NCI-H226 (cell line): ENCODE measurements around the gene MFN1.
A peak's percentile ranks its signal among the peaks of the same experiment; 100 is the strongest.
"Not testable (repeated sequence)": the region's sequence is repeated elsewhere in the genome, so short reads cannot be mapped to it uniquely, and the experiment has no call there.

Experiments used
- DNase-seq: peaks from one replicate; pipeline ENCODE4 v3.0.0-alpha.2; 2015

Gene MFN1

GRCh38 chr3:179347345-179348194, at the start of gene MFN1:
Gene MFN1, plus strand, starts transcription at chr3:179347709. Its CDS starts 1,143 bp downstream, at chr3:179348852.
- peak; percentile 94 for DNase-seq

- no peak for DNase-seq
Observed at GRCh38 chr3:179297971-179298725, 49.4 kb upstream of the MFN1 start.

- DNase-seq: no peak
Observed at GRCh38 chr3:179299316-179299715, 48.2 kb upstream of the MFN1 start.

- DNase-seq: no peak
Observed at GRCh38 chr3:179299999-179300613, 47.4 kb upstream of the MFN1 start.

GRCh38 chr3:179301645-179302044, 45.9 kb upstream of the MFN1 start:
- no peak for DNase-seq

- no peak for DNase-seq
Observed at GRCh38 chr3:179302111-179302510, 45.4 kb upstream of the MFN1 start.

GRCh38 chr3:179304605-179305004, 42.9 kb upstream of the MFN1 start:
- DNase-seq: no peak

- DNase-seq: not testable (repeated sequence)
Observed at GRCh38 chr3:179307362-179307761, 40.1 kb upstream of the MFN1 start.

- DNase-seq: no peak
Observed at GRCh38 chr3:179308001-179308400, 39.5 kb upstream of the MFN1 start.

GRCh38 chr3:179309225-179310078, 38.1 kb upstream of the MFN1 start:
- no peak for DNase-seq

GRCh38 chr3:179318876-179319275, 28.6 kb upstream of the MFN1 start:
- DNase-seq: no peak

- DNase-seq: no peak
Observed at GRCh38 chr3:179321668-179322285, 25.7 kb upstream of the MFN1 start.

- DNase-seq: peak; percentile 70
Observed at GRCh38 chr3:179322286-179323196, 25.0 kb upstream of the MFN1 start, which contains the start of gene ZNF639. Gene ZNF639, plus strand, starts transcription at chr3:179323031. Its CDS starts 5,263 bp downstream, at chr3:179328294.

GRCh38 chr3:179323197-179324110, 24.1 kb upstream of the MFN1 start:
- DNase-seq: peak; percentile 47

- no peak for DNase-seq
Observed at GRCh38 chr3:179324270-179324754, 23.2 kb upstream of the MFN1 start.

- DNase-seq: no peak
Observed at GRCh38 chr3:179330438-179330837, 17.1 kb upstream of the MFN1 start.

- no peak for DNase-seq
Observed at GRCh38 chr3:179332240-179332639, 15.3 kb upstream of the MFN1 start.

- no peak for DNase-seq
Observed at GRCh38 chr3:179333084-179333483, 14.4 kb upstream of the MFN1 start.

- no peak for DNase-seq
Observed at GRCh38 chr3:179336345-179336929, 11.1 kb upstream of the MFN1 start.
